ENCODE results near the gene CCDC158.

CCDC158 gene

GRCh38 chr4:76458297-76458696, 37.4 kb upstream of the CCDC158 start:
- TF ChIP-seq CEBPB (IDR thresholded peaks at IDR 0.05), result peak; percentile 71
- TF ChIP-seq TEAD4 (IDR thresholded peaks at IDR 0.05), result no peak
- no peak for TF ChIP-seq USF1 (IDR thresholded peaks at IDR 0.05)
- TF ChIP-seq RAD21 (IDR thresholded peaks at IDR 0.05; ENCODE audit: low read depth), result no peak
- TF ChIP-seq MAX (IDR thresholded peaks at IDR 0.05), result no peak

GRCh38 chr4:76457885-76458284, 36.9 kb upstream of the CCDC158 start:
- peak; percentile 91 for TF ChIP-seq EP300 (IDR thresholded peaks at IDR 0.05; ENCODE audit: borderline replicate concordance)
- TF ChIP-seq MAX (IDR thresholded peaks at IDR 0.05), result 0 out of 2 replicates have a peak, but pooled peaks have one; percentile 44
- no peak for TF ChIP-seq RAD21 (IDR thresholded peaks at IDR 0.05; ENCODE audit: low read depth)
- peak; percentile 85 for TF ChIP-seq TCF12 (IDR thresholded peaks at IDR 0.05; ENCODE audit: low read depth)
- TF ChIP-seq YY1 (IDR thresholded peaks at IDR 0.05; ENCODE audit: low read depth), result no peak
- peak; percentile 55 for TF ChIP-seq NFIC (IDR thresholded peaks at IDR 0.05)
- peak; percentile 73 for TF ChIP-seq FOXM1 (IDR thresholded peaks at IDR 0.05; ENCODE audit: borderline replicate concordance, low read depth)
- no peak for TF ChIP-seq EGR1 (IDR thresholded peaks at IDR 0.05)
- TF ChIP-seq CEBPB (IDR thresholded peaks at IDR 0.05), result 0 out of 2 replicates have a peak, but pooled peaks have one; percentile 26
- TF ChIP-seq TEAD4 (IDR thresholded peaks at IDR 0.05), result peak; percentile 68

GRCh38 chr4:76453232-76453631, 32.3 kb upstream of the CCDC158 start:
- TF ChIP-seq USF1 (IDR thresholded peaks at IDR 0.05), result peak; percentile 26; the same call in 1 of the 2 replicates
- TF ChIP-seq REST (IDR thresholded peaks at IDR 0.05; ENCODE audit: low read depth), result no peak

GRCh38 chr4:76449833-76450232, 28.9 kb upstream of the CCDC158 start:
- TF ChIP-seq MAX (IDR thresholded peaks at IDR 0.05) (no peak), NFIC (IDR thresholded peaks at IDR 0.05) (no peak), EGR1 (IDR thresholded peaks at IDR 0.05) (no peak), FOXM1 (IDR thresholded peaks at IDR 0.05; ENCODE audit: borderline replicate concordance, low read depth) (no peak), CREB1 (IDR thresholded peaks at IDR 0.05; ENCODE audit: low read depth) (no peak), REST (IDR thresholded peaks at IDR 0.05; ENCODE audit: low read depth) (no peak), TCF12 (IDR thresholded peaks at IDR 0.05; ENCODE audit: low read depth) (no peak; the same call in 1 of the 2 replicates), EP300 (IDR thresholded peaks at IDR 0.05; ENCODE audit: borderline replicate concordance) (no peak), ZBTB7A (IDR thresholded peaks at IDR 0.05; ENCODE audit: low read depth) (no peak), CEBPB (IDR thresholded peaks at IDR 0.05) (peak; percentile 74), RAD21 (IDR thresholded peaks at IDR 0.05; ENCODE audit: low read depth) (no peak), TAF1 (IDR thresholded peaks at IDR 0.05; ENCODE audit: low read depth) (no peak), YY1 (IDR thresholded peaks at IDR 0.05; ENCODE audit: low read depth) (no peak), USF1 (IDR thresholded peaks at IDR 0.05) (no peak), TEAD4 (IDR thresholded peaks at IDR 0.05) (peak; percentile 37; the same call in 1 of the 2 replicates)

GRCh38 chr4:76449362-76449767, 28.4 kb upstream of the CCDC158 start:
- TF ChIP-seq EGR1 (IDR thresholded peaks at IDR 0.05) (no peak), EP300 (IDR thresholded peaks at IDR 0.05; ENCODE audit: borderline replicate concordance) (peak; percentile 94), RAD21 (IDR thresholded peaks at IDR 0.05; ENCODE audit: low read depth) (no peak), FOXM1 (IDR thresholded peaks at IDR 0.05; ENCODE audit: borderline replicate concordance, low read depth) (peak; percentile 90), TEAD4 (IDR thresholded peaks at IDR 0.05) (peak; percentile 82), NFIC (IDR thresholded peaks at IDR 0.05) (peak; percentile 91), TAF1 (IDR thresholded peaks at IDR 0.05; ENCODE audit: low read depth) (no peak), MAX (IDR thresholded peaks at IDR 0.05) (peak; percentile 48; the same call in 1 of the 2 replicates), USF1 (IDR thresholded peaks at IDR 0.05) (peak; percentile 92), TCF12 (IDR thresholded peaks at IDR 0.05; ENCODE audit: low read depth) (peak; percentile 89), REST (IDR thresholded peaks at IDR 0.05; ENCODE audit: low read depth) (no peak), CREB1 (IDR thresholded peaks at IDR 0.05; ENCODE audit: low read depth) (no peak), ZBTB7A (IDR thresholded peaks at IDR 0.05; ENCODE audit: low read depth) (no peak), CEBPB (IDR thresholded peaks at IDR 0.05) (no peak), YY1 (IDR thresholded peaks at IDR 0.05; ENCODE audit: low read depth) (peak; percentile 46; the same call in 1 of the 2 replicates)
